SK-N-SH (cell line): ENCODE data around the gene SH3PXD2B. TPM values are rescaled to one million over a fixed set of nuclear protein-coding genes. Genes with fewer than 3 reads are reported as not detected.

Experiments
- CTCF ChIA-PET: fragments of 300-600, 350-600 bp; formaldehyde crosslinking; extraction: SDS; loops from one replicate; lab custom pipeline; 2021; lab: Yijun Ruan, JAX
- POLR2A ChIA-PET: fragments of 350-600 bp; sonication (Branson Sonifier 250); formaldehyde crosslinking; extraction: SDS; loops from one replicate; lab custom pipeline; 2020; ENCODE audit warnings: antibody characterized with exemption, inconsistent platforms; lab: Yijun Ruan, JAX
- DNase-seq: peaks from one replicate; pipeline ENCODE4 v3.0.0; 2012
- H2AFZ ChIP-seq: fragments of 200-600 bp; sonication (generic); 2 replicates; pipeline ENCODE4 v1.8.1; 2016; ENCODE audit warnings: antibody characterized with exemption, mild to moderate bottlenecking, low read depth
- H3F3A ChIP-seq: fragments of 200-600 bp; sonication (generic); replicated peaks from 2 replicates; pipeline ENCODE3; 2016; ENCODE audit warnings: antibody characterized with exemption, mild to moderate bottlenecking; ENCODE audit not compliant: insufficient read depth
- H3K27ac ChIP-seq, 2 experiments: fragments of 200-500 bp in 1 of 2; fragments of 200-600 bp in 1 of 2; sonication (Bioruptor generic) in 1 of 2; sonication (generic), shearing (Covaris generic) in 1 of 2; 2 replicates each; pipeline versions ENCODE4 v1.5.1 to v1.6.1; 2014 to 2016; ENCODE audit warnings: low read depth in 2 of 2, inconsistent platforms in 1 of 2, low read length in 1 of 2, mild to moderate bottlenecking in 1 of 2, mixed read lengths in 1 of 2
- H3K27me3 ChIP-seq: fragments of 200-600 bp; sonication (generic), shearing (Covaris generic); 2 replicates; pipeline ENCODE4 v1.6.1; 2016; ENCODE audit warnings: mixed run types; ENCODE audit not compliant: insufficient read depth
- H3K36me3 ChIP-seq, 2 experiments: fragments of 200-500 bp in 1 of 2; fragments of 200-600 bp in 1 of 2; sonication (Bioruptor generic) in 1 of 2; sonication (generic) in 1 of 2; replicated peaks in 1 of 2; 2 replicates each; pipeline versions ENCODE3 to v1.5.1; 2014 to 2016; ENCODE audit warnings: low read length in 1 of 2, mild to moderate bottlenecking in 1 of 2; ENCODE audit not compliant: insufficient read depth in 2 of 2, control insufficient read depth in 1 of 2
- H3K4me1 ChIP-seq, 2 experiments: fragments of 200-500 bp in 1 of 2; fragments of 200-600 bp in 1 of 2; sonication (Bioruptor generic) in 1 of 2; sonication (generic), shearing (Covaris generic) in 1 of 2; 2 replicates each; pipeline versions ENCODE4 v1.5.1 to v1.6.1; 2014 to 2016; ENCODE audit warnings: low read depth in 1 of 2, low read length in 1 of 2, mixed run types in 1 of 2; ENCODE audit not compliant: insufficient read depth in 2 of 2, control insufficient read depth in 1 of 2
- H3K4me2 ChIP-seq: fragments of 200-600 bp; sonication (generic), shearing (Covaris generic); 2 replicates; pipeline ENCODE4 v1.6.1; 2017; ENCODE audit warnings: mixed run types
- H3K4me3 ChIP-seq, 2 experiments: fragments of 200-500 bp in 1 of 2; fragments of 200-600 bp in 1 of 2; sonication (Bioruptor generic) in 1 of 2; sonication (generic), shearing (Covaris generic) in 1 of 2; 2 replicates each; pipeline versions ENCODE4 v1.5.1 to v1.8.1; 2014 to 2016; ENCODE audit warnings: low read depth in 2 of 2, inconsistent platforms in 1 of 2, low read length in 1 of 2, mild to moderate bottlenecking in 1 of 2, mixed read lengths in 1 of 2, moderate library complexity in 1 of 2
- H3K79me2 ChIP-seq: fragments of 200-600 bp; sonication (generic); 2 replicates; pipeline ENCODE4 v1.8.1; 2017; ENCODE audit warnings: mild to moderate bottlenecking; ENCODE audit not compliant: insufficient read depth
- H3K9ac ChIP-seq: fragments of 200-600 bp; sonication (generic); 2 replicates; pipeline ENCODE4 v1.6.1; 2017; ENCODE audit warnings: mixed run types
- H3K9me2 ChIP-seq: fragments of 200-600 bp; sonication (generic); 2 replicates; pipeline ENCODE4 v1.6.1; 2017; ENCODE audit warnings: mixed run types
- H3K9me3 ChIP-seq: fragments of 200-600 bp; sonication (generic); 2 replicates; pipeline ENCODE4 v1.6.1; 2017; ENCODE audit warnings: mixed run types, mild to moderate bottlenecking, moderate library complexity
- H4K20me1 ChIP-seq: fragments of 200-600 bp; sonication (generic); 2 replicates; pipeline ENCODE4 v1.6.1; 2017; ENCODE audit warnings: mild to moderate bottlenecking, mixed run types; ENCODE audit not compliant: insufficient read depth
- CTCF ChIP-seq: fragments of 200-600 bp; sonication (generic); IDR thresholded peaks from 2 replicates; pipeline ENCODE4 v1.6.1; 2017; ENCODE audit warnings: antibody characterized with exemption, mild to moderate bottlenecking, moderate library complexity
- ELF1 ChIP-seq: IDR thresholded peaks from 2 replicates; pipeline ENCODE4 v1.4.0; 2012
- FOXJ3 ChIP-seq: sonication (generic); formaldehyde crosslinking; IDR thresholded peaks from 2 replicates; pipeline ENCODE4 v1.5.1; 2020; ENCODE audit warnings: mild to moderate bottlenecking, missing genetic modification reagents
- GABPA ChIP-seq: IDR thresholded peaks from 2 replicates; pipeline ENCODE4 v1.4.0; 2012; ENCODE audit warnings: low read depth, mild to moderate bottlenecking
- GATA2 ChIP-seq: sonication (generic); formaldehyde crosslinking; IDR thresholded peaks from 2 replicates; pipeline ENCODE4 v1.5.0; 2020; ENCODE audit warnings: mild to moderate bottlenecking, missing genetic modification reagents
- JUND ChIP-seq: IDR thresholded peaks from 2 replicates; pipeline ENCODE4 v1.4.0; 2012
- MEF2A ChIP-seq: IDR thresholded peaks from 2 replicates; pipeline ENCODE4 v1.4.0; 2012; ENCODE audit warnings: low read depth, borderline replicate concordance
- RCOR1 ChIP-seq: fragments of 150-350 bp; IDR thresholded peaks from 2 replicates; pipeline ENCODE4 v1.6.1; 2017; ENCODE audit warnings: antibody characterized with exemption, low read length
- SMC3 ChIP-seq: IDR thresholded peaks from 2 replicates; pipeline ENCODE4 v1.6.1; 2012; ENCODE audit warnings: low read depth, low read length, improper control_type of control experiment
- TAF1 ChIP-seq: IDR thresholded peaks from 2 replicates; pipeline ENCODE4 v1.6.1; 2012; ENCODE audit warnings: low read depth, mild to moderate bottlenecking, low read length, moderate library complexity, borderline replicate concordance
- TCF12 ChIP-seq: IDR thresholded peaks from 2 replicates; pipeline ENCODE4 v1.4.0; 2012
- TEAD4 ChIP-seq: IDR thresholded peaks from 2 replicates; pipeline ENCODE4 v1.4.0; 2012; ENCODE audit warnings: mild to moderate bottlenecking, borderline replicate concordance; ENCODE audit not compliant: insufficient read depth
- USF2 ChIP-seq: fragments of 150-350 bp; IDR thresholded peaks from 2 replicates; pipeline ENCODE4 v1.6.1; 2017; ENCODE audit warnings: antibody characterized with exemption, low read length, low read depth, borderline replicate concordance
- WGBS: methylation state at CpG from one replicate; pipeline ENCODE4 v1.1.6; 2017; ENCODE audit warnings: low lambda C conversion rate; 5-methylcytosine and 5-hydroxymethylcytosine counted together
- polyA plus RNA-seq, 3 experiments: library from polyadenylated mRNA; depleted of rRNA; stranded (reverse); fragments of >200 nt; gene quantifications; 2 replicates each; pipeline ENCODE4 v1.2.3, GENCODE V29; 2012
- TF ChIP-seq, protein P1 (sequence below): IDR thresholded peaks from 2 replicates; pipeline ENCODE4 v1.4.0; 2012; ENCODE audit warnings: low read depth, borderline replicate concordance
- TF ChIP-seq, protein P2 (sequence below): IDR thresholded peaks from 2 replicates; pipeline ENCODE4 v1.4.0; 2012; ENCODE audit warnings: low read depth

Gene SH3PXD2B
- polyA plus RNA-seq, 1 of the 3 experiments (the other 2 are of a cell fraction): 15.0 TPM

DNA sequence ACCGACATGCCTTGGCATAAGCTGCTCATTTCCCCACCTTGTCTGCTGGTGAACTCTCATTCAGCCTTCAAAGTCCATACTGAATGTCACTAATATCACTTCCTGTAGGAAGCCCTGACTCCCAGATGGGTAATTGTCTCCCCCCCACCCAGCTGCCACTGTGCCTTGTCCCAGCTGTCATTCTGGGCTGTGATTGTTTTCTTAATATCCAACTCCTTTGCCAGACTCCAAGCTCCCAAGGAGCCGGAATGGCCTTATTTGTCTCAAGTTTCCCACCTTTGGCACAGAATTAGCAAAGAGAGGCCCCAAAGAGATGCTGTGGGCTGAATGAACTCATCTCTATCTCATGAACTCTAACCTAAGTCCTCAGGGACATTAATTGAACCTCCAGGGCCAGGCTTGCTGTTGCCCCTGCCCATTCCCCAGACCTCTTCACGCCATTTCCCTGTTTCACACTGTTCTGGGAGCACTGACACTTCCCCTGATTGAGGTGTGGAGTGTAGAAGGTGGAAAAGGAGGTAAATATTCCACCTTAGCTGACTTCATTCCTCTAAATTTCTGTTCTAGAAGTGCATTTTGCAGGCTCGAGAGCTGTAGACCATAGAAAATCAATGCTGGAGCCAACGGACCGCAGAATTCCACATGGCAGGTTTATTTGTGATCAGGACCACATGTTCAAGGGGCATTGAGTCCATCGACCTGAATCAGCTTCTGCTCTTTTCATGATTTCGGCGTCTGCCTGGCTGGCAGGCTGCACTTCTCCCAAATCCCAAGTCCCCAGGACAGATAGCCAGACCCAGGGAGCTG lies 4.9 kb upstream of the SH3PXD2B start:
- Histone ChIP-seq H3K79me2 (no peaks in the 10 kb centered on the region; the same call in 1 of the 2 replicates), H4K20me1 (no peaks in the 10 kb centered on the region), H3K4me1 (peaks cover 5 to 11% of the 10 kb centered on the region in 2 experiments; a peak in 1 of 4 replicates), H3K4me2 (no peak overlapping the region), H3K4me3 (no peak overlapping the region), H2AFZ (no peak overlapping the region), H3K9me2 (no peaks in the 10 kb centered on the region), H3K27me3 (no peaks in the 10 kb centered on the region), H3F3A (peaks cover 4% of the 10 kb centered on the region), H3K27ac (no peak overlapping the region), H3K9me3 (no peaks in the 10 kb centered on the region), H3K36me3 (no peaks in the 10 kb centered on the region), H3K9ac (no peak overlapping the region)
- WGBS: 82% methylated on average over 9 of the region's 9 CpGs
- no peak for DNase-seq
- TF ChIP-seq FOXJ3 (CRISPR knock-in tag): no peak
- TF ChIP-seq USF2: no peak
- TF ChIP-seq, protein P1, sequence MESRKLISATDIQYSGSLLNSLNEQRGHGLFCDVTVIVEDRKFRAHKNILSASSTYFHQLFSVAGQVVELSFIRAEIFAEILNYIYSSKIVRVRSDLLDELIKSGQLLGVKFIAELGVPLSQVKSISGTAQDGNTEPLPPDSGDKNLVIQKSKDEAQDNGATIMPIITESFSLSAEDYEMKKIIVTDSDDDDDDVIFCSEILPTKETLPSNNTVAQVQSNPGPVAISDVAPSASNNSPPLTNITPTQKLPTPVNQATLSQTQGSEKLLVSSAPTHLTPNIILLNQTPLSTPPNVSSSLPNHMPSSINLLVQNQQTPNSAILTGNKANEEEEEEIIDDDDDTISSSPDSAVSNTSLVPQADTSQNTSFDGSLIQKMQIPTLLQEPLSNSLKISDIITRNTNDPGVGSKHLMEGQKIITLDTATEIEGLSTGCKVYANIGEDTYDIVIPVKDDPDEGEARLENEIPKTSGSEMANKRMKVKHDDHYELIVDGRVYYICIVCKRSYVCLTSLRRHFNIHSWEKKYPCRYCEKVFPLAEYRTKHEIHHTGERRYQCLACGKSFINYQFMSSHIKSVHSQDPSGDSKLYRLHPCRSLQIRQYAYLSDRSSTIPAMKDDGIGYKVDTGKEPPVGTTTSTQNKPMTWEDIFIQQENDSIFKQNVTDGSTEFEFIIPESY: no peak
- no peak for TF ChIP-seq RCOR1
- no peak for TF ChIP-seq CTCF
- ChIA-PET POLR2A (no interaction called here), CTCF (interaction anchor here (0.9 to 5.4 kb wide), 4 partner anchors 14 to 238 kb away, joined by 3 to 46 read pairs (median 13); no protein-coding TSS in a partner anchor)

- Histone ChIP-seq H3K27me3 (no peaks in the 10 kb centered on the region), H2AFZ (peak overlapping the region; percentile 63; the same call in 1 of the 2 replicates), H3K4me3 (no peak overlapping the region), H3K36me3 (peaks cover 0 to 2% of the 10 kb centered on the region in 2 experiments), H3K9me3 (no peaks in the 10 kb centered on the region), H3K79me2 (peaks cover 30% of the 10 kb centered on the region), H3K4me1 (peaks cover 16 to 25% of the 10 kb centered on the region in 2 experiments; a peak in 2 of 4 replicates), H3K27ac (0 out of 4 replicates have a peak overlapping the region, but pooled peaks of 1 of the 2 experiments have one; percentile 8), H3K4me2 (peak overlapping the region; percentile 64; the same call in 1 of the 2 replicates), H4K20me1 (peaks cover 10% of the 10 kb centered on the region), H3K9me2 (no peaks in the 10 kb centered on the region), H3F3A (peaks cover 22% of the 10 kb centered on the region), H3K9ac (no peak overlapping the region)
- 93% methylated on average over 10 of the region's 10 CpGs for WGBS
- ChIA-PET CTCF (interaction anchor here (1.3 kb wide), 1 partner anchor 241 kb away, joined by 6 read pairs; no protein-coding TSS in a partner anchor), POLR2A (no interaction called here)
- no peak for DNase-seq
- TF ChIP-seq MEF2A: no peak
- TF ChIP-seq ELF1: no peak
- no peak for TF ChIP-seq SMC3
- TF ChIP-seq, protein P1: no peak
- no peak for TF ChIP-seq TEAD4
- no peak for TF ChIP-seq GATA2 (CRISPR knock-in tag)
- TF ChIP-seq TCF12: no peak
- no peak for TF ChIP-seq TAF1
- TF ChIP-seq GABPA: no peak
- no peak for TF ChIP-seq CTCF
- no peak for TF ChIP-seq JUND
- TF ChIP-seq, protein P2, sequence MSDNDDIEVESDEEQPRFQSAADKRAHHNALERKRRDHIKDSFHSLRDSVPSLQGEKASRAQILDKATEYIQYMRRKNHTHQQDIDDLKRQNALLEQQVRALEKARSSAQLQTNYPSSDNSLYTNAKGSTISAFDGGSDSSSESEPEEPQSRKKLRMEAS: no peak
Measured at GRCh38 chr5:172456076-172456722, 1.9 kb upstream of the SH3PXD2B start.
